OCI-LY3 (cell line): Measurements from ENCODE around the gene DAB1.

Source experiments
- H2AFZ ChIP-seq: fragments of 200-600, 300-600 bp; shearing (Covaris generic); 2 replicates; pipeline ENCODE4 v1.6.0; 2014; ENCODE audit warnings: antibody characterized with exemption, low read depth, low read length
- H3K27ac ChIP-seq: fragments of 200-600, 300-600 bp; sonication (generic); 2 replicates; pipeline ENCODE4 v1.5.1; 2014; ENCODE audit warnings: mild to moderate bottlenecking, low read length, moderate library complexity, mixed read lengths
- H3K27me3 ChIP-seq: fragments of 200-600, 300-600 bp; sonication (generic); 2 replicates; pipeline ENCODE4 v1.6.1; 2014; ENCODE audit warnings: low read depth, low read length, mixed read lengths
- H3K36me3 ChIP-seq: fragments of 200-600, 300-600 bp; sonication (generic); replicated peaks from 2 replicates; pipeline ENCODE3; 2014; ENCODE audit warnings: low read depth, low read length, mixed read lengths
- H3K4me1 ChIP-seq: fragments of 300-600, 200-600 bp; sonication (generic); 2 replicates; pipeline ENCODE4 v1.6.1; 2014; ENCODE audit warnings: low read length, mixed read lengths
- H3K4me2 ChIP-seq: fragments of 200-600, 300-600 bp; sonication (generic); 2 replicates; pipeline ENCODE4 v1.6.1; 2014; ENCODE audit warnings: low read length, mixed read lengths
- H3K4me3 ChIP-seq: fragments of 300-600, 200-600 bp; sonication (generic); 2 replicates; pipeline ENCODE4 v1.5.1; 2014; ENCODE audit warnings: antibody characterized with exemption, mild to moderate bottlenecking, low read length, moderate library complexity
- H3K79me2 ChIP-seq: fragments of 300-600, 200-600 bp; shearing (Covaris generic); 2 replicates; pipeline ENCODE4 v1.6.1; 2014; ENCODE audit warnings: mild to moderate bottlenecking, low read length, mixed read lengths
- H3K9ac ChIP-seq: fragments of 300-600, 200-600 bp; shearing (Covaris generic); 2 replicates; pipeline ENCODE4 v1.6.0; 2014; ENCODE audit warnings: mild to moderate bottlenecking, low read length, moderate library complexity
- H3K9me3 ChIP-seq: fragments of 200-600, 300-600 bp; shearing (Covaris generic); 2 replicates; pipeline ENCODE4 v1.6.1; 2014; ENCODE audit warnings: low read length, mixed read lengths; ENCODE audit not compliant: insufficient read depth
- H4K20me1 ChIP-seq: fragments of 200-600, 300-600 bp; sonication (generic); 2 replicates; pipeline ENCODE4 v1.6.1; 2016; ENCODE audit warnings: low read length, mixed read lengths; ENCODE audit not compliant: insufficient read depth
- CTCF ChIP-seq: fragments of 200-600, 300-600 bp; sonication (generic); IDR thresholded peaks from 2 replicates; pipeline ENCODE4 v1.5.1; 2014; ENCODE audit warnings: antibody characterized with exemption, low read length, low read depth
- EZH2phosphoT487 ChIP-seq: fragments of 200-600 bp; shearing (Covaris generic); IDR thresholded peaks from 2 replicates; pipeline ENCODE4 v1.6.1; 2018; ENCODE audit warnings: antibody characterized with exemption, mixed run types, low read depth

DAB1 gene

GRCh38 chr1:57116871-57117270 is 307.0 kb downstream of the DAB1 start:
- Histone ChIP-seq H3K36me3 (no peaks in the 10 kb centered on the region), H3K4me1 (no peaks in the 10 kb centered on the region), H3K27me3 (no peaks in the 10 kb centered on the region), H3K4me3 (no peak overlapping the region), H3K4me2 (no peak overlapping the region), H3K9ac (no peak overlapping the region), H3K27ac (no peak overlapping the region), H3K9me3 (no peaks in the 10 kb centered on the region), H4K20me1 (no peaks in the 10 kb centered on the region), H3K79me2 (no peaks in the 10 kb centered on the region), H2AFZ (no peak overlapping the region)
- TF ChIP-seq EZH2phosphoT487 = no peak
- no peak for TF ChIP-seq CTCF

GRCh38 chr1:57115030-57115614 is 308.7 kb downstream of the DAB1 start:
- Histone ChIP-seq H3K36me3 (no peaks in the 10 kb centered on the region), H2AFZ (no peak overlapping the region), H3K4me2 (no peak overlapping the region), H3K4me1 (no peaks in the 10 kb centered on the region), H4K20me1 (no peaks in the 10 kb centered on the region), H3K4me3 (no peak overlapping the region), H3K9ac (no peak overlapping the region), H3K79me2 (no peaks in the 10 kb centered on the region), H3K9me3 (no peaks in the 10 kb centered on the region), H3K27me3 (no peaks in the 10 kb centered on the region), H3K27ac (no peak overlapping the region)
- TF ChIP-seq CTCF (no peak), EZH2phosphoT487 (no peak)

GRCh38 chr1:57112148-57112547 is 311.7 kb downstream of the DAB1 start:
- no peak overlapping the region for H2AFZ ChIP-seq
- H4K20me1 ChIP-seq = no peaks in the 10 kb centered on the region
- no peaks in the 10 kb centered on the region for H3K4me1 ChIP-seq
- TF ChIP-seq CTCF = no peak
- TF ChIP-seq EZH2phosphoT487 = no peak
- no peaks in the 10 kb centered on the region for H3K9me3 ChIP-seq
- H3K27ac ChIP-seq = no peak overlapping the region
- no peaks in the 10 kb centered on the region for H3K36me3 ChIP-seq
- H3K27me3 ChIP-seq = no peaks in the 10 kb centered on the region
- no peak overlapping the region for H3K9ac ChIP-seq
- H3K79me2 ChIP-seq = no peaks in the 10 kb centered on the region
- no peak overlapping the region for H3K4me3 ChIP-seq
- H3K4me2 ChIP-seq = no peak overlapping the region

- no peaks in the 10 kb centered on the region for H3K9me3 ChIP-seq
- H3K27ac ChIP-seq = no peak overlapping the region
- H3K4me1 ChIP-seq = no peaks in the 10 kb centered on the region
- H3K4me3 ChIP-seq = no peak overlapping the region
- H3K27me3 ChIP-seq = no peaks in the 10 kb centered on the region
- no peak overlapping the region for H2AFZ ChIP-seq
- no peak overlapping the region for H3K4me2 ChIP-seq
- no peaks in the 10 kb centered on the region for H3K79me2 ChIP-seq
- no peaks in the 10 kb centered on the region for H3K36me3 ChIP-seq
- no peak for TF ChIP-seq EZH2phosphoT487
- no peak for TF ChIP-seq CTCF
- no peak overlapping the region for H3K9ac ChIP-seq
- H4K20me1 ChIP-seq = no peaks in the 10 kb centered on the region
Observed at GRCh38 chr1:57111175-57111574, 312.7 kb downstream of the DAB1 start.
